ENCODE data around the gene ITGB1BP1. TPM values are rescaled to one million over a fixed set of nuclear protein-coding genes. Genes with fewer than 3 reads are reported as not detected.
A peak's percentile ranks its signal among the peaks of the same experiment; 100 is the strongest.

The ITGB1BP1 gene
- total and polyA plus RNA-seq, 8 donors: 20.1 to 117 (median 53.5) TPM

DNA sequence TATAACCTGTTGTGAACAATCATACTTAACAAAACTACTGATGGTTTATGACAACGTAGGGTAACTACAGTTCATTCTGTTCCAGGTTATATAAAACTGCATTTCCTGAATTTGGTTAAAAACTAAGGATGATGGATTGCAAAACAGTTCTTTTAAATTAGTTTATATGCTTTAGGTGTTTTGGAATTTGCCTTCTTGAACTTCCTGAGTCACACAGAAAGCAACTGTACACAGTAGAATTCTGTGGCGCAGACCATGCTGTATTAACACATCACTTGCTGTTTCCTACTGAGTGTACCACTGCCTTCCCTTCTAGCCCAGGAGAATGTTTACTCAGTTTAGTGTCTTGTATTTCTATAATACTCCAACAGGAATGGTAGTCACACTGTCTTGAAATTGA lies 19.4 kb downstream of the ITGB1BP1 start:
- Histone ChIP-seq H3K36me3 (peaks cover 18 to 85% (median 67%) of the 10 kb centered on the region in 4 donors), H3K4me1 (peaks cover 9 to 50% (median 28%) of the 10 kb centered on the region in 4 donors), H3K4me3 (no peak overlapping the region), H3K27me3 (no peaks in the 10 kb centered on the region), H3K9me3 (no peaks in the 10 kb centered on the region), H3K27ac (no peak overlapping the region)
- DNase-seq: no peak
- WGBS, 5 donors: 53 to 82% (median 61%) methylated on average over 2 of the region's 2 CpGs
- intact Hi-C loops (cut with DNase I; ENCODE audit: low total_unique reads): no loop called here
- no peak for TF ChIP-seq POLR2A (IDR thresholded peaks at IDR 0.05)
- TF ChIP-seq, protein P1, sequence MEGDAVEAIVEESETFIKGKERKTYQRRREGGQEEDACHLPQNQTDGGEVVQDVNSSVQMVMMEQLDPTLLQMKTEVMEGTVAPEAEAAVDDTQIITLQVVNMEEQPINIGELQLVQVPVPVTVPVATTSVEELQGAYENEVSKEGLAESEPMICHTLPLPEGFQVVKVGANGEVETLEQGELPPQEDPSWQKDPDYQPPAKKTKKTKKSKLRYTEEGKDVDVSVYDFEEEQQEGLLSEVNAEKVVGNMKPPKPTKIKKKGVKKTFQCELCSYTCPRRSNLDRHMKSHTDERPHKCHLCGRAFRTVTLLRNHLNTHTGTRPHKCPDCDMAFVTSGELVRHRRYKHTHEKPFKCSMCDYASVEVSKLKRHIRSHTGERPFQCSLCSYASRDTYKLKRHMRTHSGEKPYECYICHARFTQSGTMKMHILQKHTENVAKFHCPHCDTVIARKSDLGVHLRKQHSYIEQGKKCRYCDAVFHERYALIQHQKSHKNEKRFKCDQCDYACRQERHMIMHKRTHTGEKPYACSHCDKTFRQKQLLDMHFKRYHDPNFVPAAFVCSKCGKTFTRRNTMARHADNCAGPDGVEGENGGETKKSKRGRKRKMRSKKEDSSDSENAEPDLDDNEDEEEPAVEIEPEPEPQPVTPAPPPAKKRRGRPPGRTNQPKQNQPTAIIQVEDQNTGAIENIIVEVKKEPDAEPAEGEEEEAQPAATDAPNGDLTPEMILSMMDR (IDR thresholded peaks at IDR 0.05): no peak

DNA sequence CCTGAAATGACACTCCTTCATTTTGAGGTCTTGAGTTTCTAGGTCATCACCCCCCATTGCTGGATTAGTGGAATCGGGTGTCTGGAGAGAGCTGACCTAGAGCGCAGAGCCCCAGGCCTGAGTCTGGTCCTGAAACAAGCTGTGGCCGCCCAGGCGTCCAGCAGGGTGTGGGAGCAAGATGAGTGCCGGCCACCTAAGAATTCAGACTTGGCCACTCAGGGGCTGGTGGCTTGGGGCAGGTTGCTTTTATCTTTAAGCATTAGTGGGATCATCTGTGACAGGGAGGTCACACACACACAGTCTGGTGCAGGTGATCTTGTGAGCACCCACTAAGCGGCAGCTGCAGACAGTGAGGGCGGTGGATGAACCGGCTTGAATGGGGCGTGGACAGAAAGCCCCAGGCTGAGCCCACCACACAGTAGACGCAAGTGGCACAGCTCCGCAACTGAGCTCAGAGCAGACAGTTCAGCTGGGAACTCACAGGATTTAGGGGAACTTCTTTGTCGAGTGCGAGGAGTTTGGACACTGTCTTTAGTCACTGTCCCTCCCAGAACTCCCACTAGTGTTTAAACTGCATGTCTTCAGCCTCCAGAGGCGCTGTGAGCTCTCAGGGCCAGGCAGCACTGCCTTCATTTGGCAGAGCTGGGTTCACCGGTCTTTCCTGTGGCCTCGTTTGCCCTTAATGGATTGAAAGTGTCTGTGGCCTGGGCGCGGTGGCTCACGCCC lies 21.5 kb downstream of the ITGB1BP1 start:
- Histone ChIP-seq H3K4me1 (peaks cover 8 to 28% (median 14%) of the 10 kb centered on the region in 4 donors), H3K9me3 (no peaks in the 10 kb centered on the region), H3K4me3 (no peak overlapping the region), H3K36me3 (peaks cover 9 to 75% (median 61%) of the 10 kb centered on the region in 4 donors), H3K27ac (peak overlapping the region in 1 of 5 donors; percentile 1), H3K27me3 (no peaks in the 10 kb centered on the region)
- no peak for DNase-seq
- intact Hi-C loops (cut with DNase I; ENCODE audit: low total_unique reads): no loop called here
- TF ChIP-seq POLR2A (IDR thresholded peaks at IDR 0.05) (no peak), EP300 (IDR thresholded peaks at IDR 0.05) (no peak), POLR2AphosphoS5 (IDR thresholded peaks at IDR 0.05) (no peak)
- TF ChIP-seq, protein P1 (IDR thresholded peaks at IDR 0.05): no peak
- whole genome bisulfite sequencing, 5 donors: 89 to 95% (median 93%) methylated on average over 12 to 19 of the region's 19 CpGs

DNA sequence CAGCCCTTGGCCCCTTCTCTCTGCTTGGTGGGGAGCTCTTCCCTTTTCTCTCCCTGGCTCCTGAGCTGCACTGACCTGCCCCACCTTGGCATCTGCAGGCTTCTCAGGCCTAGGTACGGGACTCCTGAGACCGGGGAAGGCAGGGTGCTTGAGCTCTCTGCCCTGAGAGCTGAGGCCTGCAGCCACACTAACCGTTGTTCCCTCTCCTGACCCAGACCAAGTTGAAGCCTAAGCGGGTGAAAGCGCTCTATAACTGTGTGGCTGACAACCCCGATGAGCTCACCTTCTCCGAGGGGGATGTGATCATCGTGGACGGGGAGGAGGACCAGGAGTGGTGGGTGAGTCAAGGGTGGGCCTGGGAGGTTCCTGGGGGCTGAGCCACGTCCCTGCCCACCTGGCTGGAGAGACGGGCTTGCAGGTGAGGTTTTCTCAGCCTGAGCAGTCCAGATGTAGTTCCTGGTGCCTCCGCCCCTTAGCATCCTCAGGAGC lies 22.2 kb downstream of the ITGB1BP1 start:
- Histone ChIP-seq H3K4me1 (peaks cover 7 to 24% (median 13%) of the 10 kb centered on the region in 4 donors), H3K4me3 (no peak overlapping the region), H3K9me3 (no peaks in the 10 kb centered on the region), H3K36me3 (peaks cover 13 to 79% (median 65%) of the 10 kb centered on the region in 4 donors), H3K27me3 (no peaks in the 10 kb centered on the region), H3K27ac (no peak overlapping the region)
- intact Hi-C loops (cut with DNase I; ENCODE audit: low total_unique reads): no loop called here
- WGBS, 5 donors: 92 to 96% (median 93%) methylated on average over 8 to 12 of the region's 12 CpGs
- no peak for TF ChIP-seq POLR2AphosphoS5 (IDR thresholded peaks at IDR 0.05)
- no peak for TF ChIP-seq EP300 (IDR thresholded peaks at IDR 0.05)
- no peak for TF ChIP-seq POLR2A (IDR thresholded peaks at IDR 0.05)
- TF ChIP-seq, protein P1 (IDR thresholded peaks at IDR 0.05): no peak
- no peak for DNase-seq

DNA sequence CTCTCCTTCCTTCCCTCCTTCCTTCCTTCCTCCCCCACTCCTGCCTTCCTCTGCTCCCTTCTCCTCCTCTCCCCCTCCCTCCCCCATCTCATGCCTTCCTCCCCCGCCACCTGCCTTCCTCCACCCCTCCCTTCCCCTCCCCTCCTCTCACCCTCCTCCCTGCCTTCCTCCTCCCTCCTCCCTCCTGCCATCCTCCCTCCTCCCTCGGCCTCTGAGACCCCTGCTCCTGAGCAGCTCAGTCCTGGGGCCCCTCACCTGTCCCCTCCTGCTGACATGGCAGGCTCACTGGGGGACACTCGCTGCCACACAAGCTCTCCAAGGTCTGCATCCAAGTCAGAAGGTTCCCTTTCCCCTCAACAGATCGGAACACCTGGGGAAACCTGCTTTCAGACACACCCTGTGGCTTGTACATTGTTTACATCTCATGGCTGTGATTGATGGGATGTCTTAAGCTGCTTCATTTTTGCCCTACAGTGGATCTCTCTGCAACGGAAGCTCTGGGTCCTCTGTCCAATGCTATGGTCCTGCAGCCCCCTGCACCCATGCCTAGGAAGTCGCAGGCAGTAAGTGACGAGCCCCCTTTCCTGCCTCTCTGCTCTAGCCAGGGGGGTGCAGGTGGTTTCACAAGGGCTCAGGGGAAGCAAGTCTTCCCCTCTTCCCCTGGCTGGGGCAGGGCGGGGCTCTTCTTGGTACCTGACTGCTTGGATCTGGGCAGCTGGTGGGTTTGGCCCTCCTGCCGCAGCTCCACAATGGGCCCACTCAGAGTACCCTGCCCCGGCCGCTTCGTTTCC lies 22.9 kb downstream of the ITGB1BP1 start:
- 82 to 88% (median 82%) methylated on average over 11 to 12 of the region's 12 CpGs for WGBS, 5 donors
- H3K4me3 ChIP-seq: no peak overlapping the region
- DNase-seq: peak in 1 of 2 donors; percentile 47
- H3K27ac ChIP-seq: peak overlapping the region in 2 of 5 donors; percentile 3 to 72
- intact Hi-C loops (cut with DNase I; ENCODE audit: low total_unique reads): no loop called here
- H3K9me3 ChIP-seq: no peaks in the 10 kb centered on the region
- H3K27me3 ChIP-seq: no peaks in the 10 kb centered on the region
- H3K36me3 ChIP-seq: peaks cover 13 to 80% (median 65%) of the 10 kb centered on the region in 4 donors
- peaks cover 7 to 24% (median 13%) of the 10 kb centered on the region in 4 donors for H3K4me1 ChIP-seq
- no peak for TF ChIP-seq POLR2A (IDR thresholded peaks at IDR 0.05)
- TF ChIP-seq, protein P1 (IDR thresholded peaks at IDR 0.05): no peak
- TF ChIP-seq EP300 (IDR thresholded peaks at IDR 0.05): no peak
- no peak for TF ChIP-seq POLR2AphosphoS5 (IDR thresholded peaks at IDR 0.05)

Measured in stomach (tissue), 9 donors.